ENCODE measurements around the gene CORO2B. TPM values are rescaled to one million over a fixed set of nuclear protein-coding genes. Genes with fewer than 3 reads are reported as not detected.

The CORO2B gene
- polyA plus RNA-seq, 3 donors = 0.03 TPM; not detected in 2

GRCh38 chr15:68538311-68538710, 40.5 kb upstream of the CORO2B start:
- Histone ChIP-seq H3K79me2 (ENCODE audit: insufficient read depth, low read length) (no peaks in the 10 kb centered on the region), H3K9me3 (replicated peaks in 1 of 2; ENCODE audit: control insufficient read depth in 1 of 2, insufficient read depth in 1 of 2, low read length in 2 of 2) (peaks cover 0 to 8% of the 10 kb centered on the region in 2 donors), H3K9ac (ENCODE audit: insufficient read depth, low read length, poor library complexity, severe bottlenecking) (no peak overlapping the region), H3K27me3 (ENCODE audit: control insufficient read depth in 2 of 2, insufficient read depth in 2 of 2, low read length in 2 of 2) (no peaks in the 10 kb centered on the region), H3K27ac (ENCODE audit: low read depth in 1 of 2, low read length in 2 of 2) (no peak overlapping the region), H4K20me1 (ENCODE audit: insufficient read depth, low read length) (no peaks in the 10 kb centered on the region), H3K4me3 (replicated peaks in 1 of 3; ENCODE audit: low read depth in 2 of 3, low read length in 3 of 3) (no peak overlapping the region), H3K4me1 (ENCODE audit: control insufficient read depth in 1 of 2, insufficient read depth in 2 of 2, low read length in 2 of 2) (no peaks in the 10 kb centered on the region), H3K4me2 (replicated peaks; ENCODE audit: extremely low read depth, low read length, poor library complexity, severe bottlenecking) (no peak overlapping the region), H3K36me3 (replicated peaks in 1 of 2; ENCODE audit: control insufficient read depth in 1 of 2, insufficient read depth in 2 of 2, low read length in 2 of 2) (no peaks in the 10 kb centered on the region), H2AFZ (ENCODE audit: insufficient read depth, low read depth, low read length, poor library complexity, severe bottlenecking) (no peak overlapping the region)
- Mint-ChIP-seq H3K4me1 (no peaks in the 10 kb centered on the region), H3K36me3 (no peaks in the 10 kb centered on the region), H3K9me3 (peaks cover 0 to 13% (median 5%) of the 10 kb centered on the region in 7 donors), H3K27ac (no peak overlapping the region), H3K27me3 (ENCODE audit: low read depth in 3 of 3) (peaks cover 5 to 7% (median 5%) of the 10 kb centered on the region in 3 donors), H3K4me3 (no peak overlapping the region)
- no peak for DNase-seq
- intact Hi-C loops (cut with micrococcal nuclease) = no loop called here
- TF ChIP-seq, protein P1, sequence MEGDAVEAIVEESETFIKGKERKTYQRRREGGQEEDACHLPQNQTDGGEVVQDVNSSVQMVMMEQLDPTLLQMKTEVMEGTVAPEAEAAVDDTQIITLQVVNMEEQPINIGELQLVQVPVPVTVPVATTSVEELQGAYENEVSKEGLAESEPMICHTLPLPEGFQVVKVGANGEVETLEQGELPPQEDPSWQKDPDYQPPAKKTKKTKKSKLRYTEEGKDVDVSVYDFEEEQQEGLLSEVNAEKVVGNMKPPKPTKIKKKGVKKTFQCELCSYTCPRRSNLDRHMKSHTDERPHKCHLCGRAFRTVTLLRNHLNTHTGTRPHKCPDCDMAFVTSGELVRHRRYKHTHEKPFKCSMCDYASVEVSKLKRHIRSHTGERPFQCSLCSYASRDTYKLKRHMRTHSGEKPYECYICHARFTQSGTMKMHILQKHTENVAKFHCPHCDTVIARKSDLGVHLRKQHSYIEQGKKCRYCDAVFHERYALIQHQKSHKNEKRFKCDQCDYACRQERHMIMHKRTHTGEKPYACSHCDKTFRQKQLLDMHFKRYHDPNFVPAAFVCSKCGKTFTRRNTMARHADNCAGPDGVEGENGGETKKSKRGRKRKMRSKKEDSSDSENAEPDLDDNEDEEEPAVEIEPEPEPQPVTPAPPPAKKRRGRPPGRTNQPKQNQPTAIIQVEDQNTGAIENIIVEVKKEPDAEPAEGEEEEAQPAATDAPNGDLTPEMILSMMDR (IDR thresholded peaks at IDR 0.05) = no peak
- WGBS (ENCODE audit: insufficient coverage) = 93% methylated on average over 4 of the region's 4 CpGs

DNA sequence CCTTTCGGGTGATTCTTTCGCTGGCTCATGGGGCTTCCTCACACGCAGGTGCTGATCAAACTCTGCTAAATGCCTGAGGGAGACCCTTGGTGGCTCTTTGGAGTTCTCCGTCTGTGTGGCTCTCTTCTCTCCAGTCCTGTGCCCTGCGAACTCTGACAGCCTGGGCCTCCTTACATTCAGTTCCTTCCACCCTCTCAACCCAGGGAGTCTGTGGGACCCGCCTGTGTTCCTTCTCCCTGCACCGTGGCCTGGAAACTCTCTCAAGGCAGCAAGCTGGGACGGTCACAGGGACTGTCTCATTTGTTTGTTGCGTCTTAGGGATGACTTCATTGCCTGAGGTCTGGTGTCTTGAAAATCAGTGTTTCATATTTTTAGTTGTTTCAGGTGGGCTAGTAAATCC, 37.0 kb upstream of the CORO2B start:
- Histone ChIP-seq H3K27me3 (ENCODE audit: control insufficient read depth in 2 of 2, insufficient read depth in 2 of 2, low read length in 2 of 2) (no peaks in the 10 kb centered on the region), H3K4me3 (replicated peaks in 1 of 3; ENCODE audit: low read depth in 2 of 3, low read length in 3 of 3) (no peak overlapping the region), H3K36me3 (replicated peaks in 1 of 2; ENCODE audit: control insufficient read depth in 1 of 2, insufficient read depth in 2 of 2, low read length in 2 of 2) (no peaks in the 10 kb centered on the region), H3K27ac (ENCODE audit: low read depth in 1 of 2, low read length in 2 of 2) (no peak overlapping the region), H3K79me2 (ENCODE audit: insufficient read depth, low read length) (no peaks in the 10 kb centered on the region), H2AFZ (ENCODE audit: insufficient read depth, low read depth, low read length, poor library complexity, severe bottlenecking) (no peak overlapping the region), H3K4me1 (ENCODE audit: control insufficient read depth in 1 of 2, insufficient read depth in 2 of 2, low read length in 2 of 2) (no peaks in the 10 kb centered on the region), H3K9me3 (replicated peaks in 1 of 2; ENCODE audit: control insufficient read depth in 1 of 2, insufficient read depth in 1 of 2, low read length in 2 of 2) (peaks cover 0 to 4% of the 10 kb centered on the region in 2 donors), H3K9ac (ENCODE audit: insufficient read depth, low read length, poor library complexity, severe bottlenecking) (no peak overlapping the region), H3K4me2 (replicated peaks; ENCODE audit: extremely low read depth, low read length, poor library complexity, severe bottlenecking) (no peak overlapping the region), H4K20me1 (ENCODE audit: insufficient read depth, low read length) (no peaks in the 10 kb centered on the region)
- Mint-ChIP-seq H3K9me3 (peaks cover 0 to 11% (median 3%) of the 10 kb centered on the region in 7 donors), H3K27me3 (ENCODE audit: low read depth in 3 of 3) (peaks cover 6 to 11% (median 10%) of the 10 kb centered on the region in 3 donors), H3K36me3 (no peaks in the 10 kb centered on the region), H3K27ac (no peak overlapping the region), H3K4me3 (no peak overlapping the region), H3K4me1 (no peaks in the 10 kb centered on the region)
- WGBS (ENCODE audit: insufficient coverage) = 90% methylated on average over 7 of the region's 9 CpGs
- DNase-seq = no peak
- intact Hi-C loops (cut with micrococcal nuclease) = no loop called here
- TF ChIP-seq, protein P1 (IDR thresholded peaks at IDR 0.05) = no peak

Data from CD14-positive monocyte (primary cell).